ENCODE data around the gene ARID5B.

ARID5B gene

DNA sequence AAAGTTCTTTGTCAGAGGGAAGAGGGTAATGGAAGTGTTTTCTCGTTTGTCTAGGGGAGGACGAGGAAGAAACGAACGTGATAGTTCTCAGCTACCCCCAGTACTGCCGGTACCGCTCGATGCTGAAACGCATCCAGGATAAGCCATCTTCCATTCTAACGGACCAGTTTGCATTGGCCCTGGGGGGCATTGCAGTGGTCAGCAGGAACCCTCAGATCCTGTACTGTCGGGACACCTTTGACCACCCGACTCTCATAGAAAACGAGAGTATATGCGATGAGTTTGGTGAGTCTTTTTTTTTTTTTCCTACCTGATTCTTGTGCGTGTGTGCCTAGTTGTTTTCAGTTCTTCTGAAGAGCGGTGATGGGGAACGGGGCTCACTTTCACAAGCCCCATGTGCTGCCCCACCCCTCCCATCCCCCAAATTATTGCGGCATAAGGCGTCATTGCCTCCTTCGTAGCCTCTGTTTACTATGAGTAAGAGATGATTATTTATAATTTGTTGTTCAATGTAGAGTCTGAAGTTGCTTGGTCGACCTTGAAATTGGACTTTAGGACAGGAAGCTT, 98.6 kb downstream of the ARID5B start:
- H3K79me2 ChIP-seq (ENCODE audit: insufficient read depth, low read length): peaks cover 97% of the 10 kb centered on the region
- H2AFZ ChIP-seq (ENCODE audit: low read length): no peak overlapping the region
- H3K9me3 ChIP-seq (ENCODE audit: insufficient read depth, low read depth, low read length): no peaks in the 10 kb centered on the region
- H4K20me1 ChIP-seq (ENCODE audit: insufficient read depth, low read length, poor library complexity, severe bottlenecking): peaks cover 6% of the 10 kb centered on the region
- no peak overlapping the region for H3K4me2 ChIP-seq (ENCODE audit: low read depth, low read length, poor library complexity, severe bottlenecking)
- H3F3A ChIP-seq (ENCODE audit: low read depth): no peaks in the 10 kb centered on the region
- TF ChIP-seq, protein P1, sequence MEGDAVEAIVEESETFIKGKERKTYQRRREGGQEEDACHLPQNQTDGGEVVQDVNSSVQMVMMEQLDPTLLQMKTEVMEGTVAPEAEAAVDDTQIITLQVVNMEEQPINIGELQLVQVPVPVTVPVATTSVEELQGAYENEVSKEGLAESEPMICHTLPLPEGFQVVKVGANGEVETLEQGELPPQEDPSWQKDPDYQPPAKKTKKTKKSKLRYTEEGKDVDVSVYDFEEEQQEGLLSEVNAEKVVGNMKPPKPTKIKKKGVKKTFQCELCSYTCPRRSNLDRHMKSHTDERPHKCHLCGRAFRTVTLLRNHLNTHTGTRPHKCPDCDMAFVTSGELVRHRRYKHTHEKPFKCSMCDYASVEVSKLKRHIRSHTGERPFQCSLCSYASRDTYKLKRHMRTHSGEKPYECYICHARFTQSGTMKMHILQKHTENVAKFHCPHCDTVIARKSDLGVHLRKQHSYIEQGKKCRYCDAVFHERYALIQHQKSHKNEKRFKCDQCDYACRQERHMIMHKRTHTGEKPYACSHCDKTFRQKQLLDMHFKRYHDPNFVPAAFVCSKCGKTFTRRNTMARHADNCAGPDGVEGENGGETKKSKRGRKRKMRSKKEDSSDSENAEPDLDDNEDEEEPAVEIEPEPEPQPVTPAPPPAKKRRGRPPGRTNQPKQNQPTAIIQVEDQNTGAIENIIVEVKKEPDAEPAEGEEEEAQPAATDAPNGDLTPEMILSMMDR (conservative IDR thresholded peaks at IDR 0.05; ENCODE audit: low read length): no peak
- no peak for TF ChIP-seq EZH2phosphoT487 (IDR thresholded peaks at IDR 0.05; ENCODE audit: borderline replicate concordance)
- no peaks in the 10 kb centered on the region for H3K9me2 ChIP-seq (replicated peaks; ENCODE audit: low read depth, low read length)
- H3K9ac ChIP-seq (ENCODE audit: low read depth, low read length, poor library complexity, severe bottlenecking): no peak overlapping the region
- peaks cover 29% of the 10 kb centered on the region for H3K4me1 ChIP-seq (ENCODE audit: insufficient read depth, low read length, poor library complexity, severe bottlenecking)
- no peak overlapping the region for H3K4me3 ChIP-seq (ENCODE audit: low read length, poor library complexity, severe bottlenecking)
- H3K36me3 ChIP-seq (ENCODE audit: insufficient read depth, low read length): peaks cover 83% of the 10 kb centered on the region
- no peaks in the 10 kb centered on the region for H3K27me3 ChIP-seq (ENCODE audit: insufficient read depth, low read length, poor library complexity, severe bottlenecking)

DNA sequence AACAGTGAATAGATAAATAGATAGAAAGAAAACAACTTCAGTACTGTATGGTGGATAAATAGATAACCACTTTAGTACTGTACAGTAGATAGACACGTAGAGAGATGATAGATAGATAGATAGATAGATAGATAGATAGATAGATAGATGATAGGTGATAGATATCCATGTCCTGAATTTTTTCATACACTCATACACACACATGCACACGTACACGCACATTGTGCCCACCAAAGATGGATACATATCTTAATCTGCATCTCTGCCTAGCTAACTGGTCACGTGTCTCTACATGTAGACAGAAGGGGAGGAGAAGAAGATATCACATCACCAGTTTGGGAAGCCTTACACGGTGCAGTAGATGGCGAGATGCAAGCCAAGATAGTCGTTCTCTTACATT, 99.2 kb downstream of the ARID5B start:
- no peaks in the 10 kb centered on the region for H3K9me3 ChIP-seq (ENCODE audit: insufficient read depth, low read depth, low read length)
- no peak overlapping the region for H3K4me3 ChIP-seq (ENCODE audit: low read length, poor library complexity, severe bottlenecking)
- TF ChIP-seq EZH2phosphoT487 (IDR thresholded peaks at IDR 0.05; ENCODE audit: borderline replicate concordance): no peak
- TF ChIP-seq, protein P1 (conservative IDR thresholded peaks at IDR 0.05; ENCODE audit: low read length): no peak
- peaks cover 23% of the 10 kb centered on the region for H3K4me1 ChIP-seq (ENCODE audit: insufficient read depth, low read length, poor library complexity, severe bottlenecking)
- H3K27me3 ChIP-seq (ENCODE audit: insufficient read depth, low read length, poor library complexity, severe bottlenecking): no peaks in the 10 kb centered on the region
- H3K79me2 ChIP-seq (ENCODE audit: insufficient read depth, low read length): peaks cover 97% of the 10 kb centered on the region
- no peak overlapping the region for H3K4me2 ChIP-seq (ENCODE audit: low read depth, low read length, poor library complexity, severe bottlenecking)
- no peak overlapping the region for H2AFZ ChIP-seq (ENCODE audit: low read length)
- no peaks in the 10 kb centered on the region for H3K9me2 ChIP-seq (replicated peaks; ENCODE audit: low read depth, low read length)
- no peak overlapping the region for H3K9ac ChIP-seq (ENCODE audit: low read depth, low read length, poor library complexity, severe bottlenecking)
- no peaks in the 10 kb centered on the region for H3F3A ChIP-seq (ENCODE audit: low read depth)
- H4K20me1 ChIP-seq (ENCODE audit: insufficient read depth, low read length, poor library complexity, severe bottlenecking): peaks cover 6% of the 10 kb centered on the region
- H3K36me3 ChIP-seq (ENCODE audit: insufficient read depth, low read length): peaks cover 88% of the 10 kb centered on the region

DNA sequence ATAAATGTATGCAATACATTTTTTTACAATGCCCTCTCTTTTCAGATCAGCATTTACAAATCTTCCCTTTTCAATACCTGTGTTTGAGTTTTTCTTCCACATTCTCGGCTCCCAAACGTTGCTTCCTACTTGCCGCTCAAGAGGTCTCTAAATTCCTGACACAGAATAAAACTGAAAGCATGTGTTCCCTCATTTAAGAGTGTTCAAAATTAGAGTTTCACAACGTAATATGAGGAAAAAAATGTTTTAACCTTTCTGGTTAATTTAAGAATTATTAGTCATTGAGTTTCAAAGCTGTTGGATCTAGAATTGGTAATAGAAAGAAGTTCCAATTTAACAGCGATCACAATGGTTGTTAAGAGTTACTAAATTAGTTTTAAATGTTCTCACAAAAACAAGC, 100.4 kb downstream of the ARID5B start:
- Histone ChIP-seq H3K9me2 (replicated peaks; ENCODE audit: low read depth, low read length) (no peaks in the 10 kb centered on the region), H3K4me1 (ENCODE audit: insufficient read depth, low read length, poor library complexity, severe bottlenecking) (peaks cover 14% of the 10 kb centered on the region), H3K4me3 (ENCODE audit: low read length, poor library complexity, severe bottlenecking) (no peak overlapping the region), H4K20me1 (ENCODE audit: insufficient read depth, low read length, poor library complexity, severe bottlenecking) (peaks cover 6% of the 10 kb centered on the region), H3K79me2 (ENCODE audit: insufficient read depth, low read length) (peaks cover 98% of the 10 kb centered on the region), H3K9ac (ENCODE audit: low read depth, low read length, poor library complexity, severe bottlenecking) (no peak overlapping the region), H2AFZ (ENCODE audit: low read length) (no peak overlapping the region), H3K36me3 (ENCODE audit: insufficient read depth, low read length) (peaks cover 95% of the 10 kb centered on the region), H3F3A (ENCODE audit: low read depth) (no peaks in the 10 kb centered on the region), H3K4me2 (ENCODE audit: low read depth, low read length, poor library complexity, severe bottlenecking) (no peak overlapping the region), H3K9me3 (ENCODE audit: insufficient read depth, low read depth, low read length) (no peaks in the 10 kb centered on the region), H3K27me3 (ENCODE audit: insufficient read depth, low read length, poor library complexity, severe bottlenecking) (no peaks in the 10 kb centered on the region)
- TF ChIP-seq EZH2phosphoT487 (IDR thresholded peaks at IDR 0.05; ENCODE audit: borderline replicate concordance): no peak
- TF ChIP-seq, protein P1 (conservative IDR thresholded peaks at IDR 0.05; ENCODE audit: low read length): no peak
